GM23248 (cell line): Measurements from ENCODE around the gene SCO1.

Source experiments
- EZH2 ChIP-seq: fragments of 200-600 bp; sonication (generic); IDR thresholded peaks from 2 replicates; pipeline ENCODE4 v1.6.1; 2018; ENCODE audit warnings: antibody characterized with exemption, mild to moderate bottlenecking; ENCODE audit not compliant: insufficient read depth, poor library complexity, severe bottlenecking
- EZH2phosphoT487 ChIP-seq: fragments of 200-600 bp; sonication (generic); IDR thresholded peaks from 2 replicates; pipeline ENCODE4 v1.6.1; 2018; ENCODE audit warnings: antibody characterized with exemption, moderate library complexity, mild to moderate bottlenecking, low read depth; ENCODE audit not compliant: insufficient read depth

- TF ChIP-seq EZH2 (no peak), EZH2phosphoT487 (no peak)
These were observed 28.9 kb upstream of the SCO1 start for GRCh38 chr17:10726196-10726595.
